ENCODE data around the gene ZNF443. TPM values are rescaled to one million over a fixed set of nuclear protein-coding genes. Genes with fewer than 3 reads are reported as not detected.
"Not testable (repeated sequence)": the region's sequence is repeated elsewhere in the genome, so short reads cannot be mapped to it uniquely, and the experiment has no call there.

Gene ZNF443
- total RNA-seq, 1 donor from 2014 or later, result 4.5 TPM

DNA sequence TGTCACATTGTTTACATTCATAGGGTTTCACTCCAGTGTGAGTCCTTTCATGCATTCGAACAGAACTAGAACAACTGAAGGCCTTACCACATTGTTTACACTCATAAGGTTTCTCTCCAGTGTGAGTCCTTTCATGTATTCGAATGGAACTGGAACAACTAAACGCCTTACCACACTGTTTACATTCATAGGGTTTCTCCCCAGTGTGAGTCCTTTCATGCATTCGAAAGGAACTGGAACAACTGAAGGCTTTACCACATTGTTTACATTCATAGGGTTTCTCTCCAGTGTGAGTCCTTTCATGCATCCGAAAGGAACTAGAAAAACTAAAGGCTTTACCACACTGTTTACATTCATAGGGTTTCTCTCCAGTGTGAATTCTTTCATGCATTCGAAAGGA is 23.3 kb upstream of the ZNF443 start:
- H3K4me3 Mint-ChIP-seq (ENCODE audit: low read depth); H3K4me1 Mint-ChIP-seq (ENCODE audit: low read depth); H3K27ac Mint-ChIP-seq; DNase-seq (ENCODE audit: low spot score); intact Hi-C loops (cut with micrococcal nuclease); H3K27me3 Mint-ChIP-seq (ENCODE audit: low read depth): not testable (repeated sequence)
- Mint-ChIP-seq H3K9me3 (peaks cover 65% of the 10 kb centered on the region), H3K36me3 (ENCODE audit: low read depth) (peaks cover 26% of the 10 kb centered on the region)

GRCh38 chr19:12453495-12453894 is 12.7 kb upstream of the ZNF443 start:
- no peak for DNase-seq (ENCODE audit: low spot score)
- Mint-ChIP-seq H3K27ac (no peak overlapping the region), H3K4me3 (ENCODE audit: low read depth) (no peak overlapping the region), H3K4me1 (ENCODE audit: low read depth) (no peaks in the 10 kb centered on the region), H3K27me3 (ENCODE audit: low read depth) (no peaks in the 10 kb centered on the region), H3K36me3 (ENCODE audit: low read depth) (no peaks in the 10 kb centered on the region), H3K9me3 (peaks cover 58% of the 10 kb centered on the region)
- intact Hi-C loops (cut with micrococcal nuclease), result no loop called here

- H3K9me3 Mint-ChIP-seq, result peaks cover 57% of the 10 kb centered on the region
- intact Hi-C loops (cut with micrococcal nuclease), result no loop called here
- no peak overlapping the region for H3K27ac Mint-ChIP-seq
- H3K27me3 Mint-ChIP-seq (ENCODE audit: low read depth), result no peaks in the 10 kb centered on the region
- no peak for DNase-seq (ENCODE audit: low spot score)
- no peaks in the 10 kb centered on the region for H3K4me1 Mint-ChIP-seq (ENCODE audit: low read depth)
- peaks cover 4% of the 10 kb centered on the region for H3K36me3 Mint-ChIP-seq (ENCODE audit: low read depth)
- H3K4me3 Mint-ChIP-seq (ENCODE audit: low read depth), result no peak overlapping the region
Measured at GRCh38 chr19:12450844-12451243, 10.0 kb upstream of the ZNF443 start.

DNA sequence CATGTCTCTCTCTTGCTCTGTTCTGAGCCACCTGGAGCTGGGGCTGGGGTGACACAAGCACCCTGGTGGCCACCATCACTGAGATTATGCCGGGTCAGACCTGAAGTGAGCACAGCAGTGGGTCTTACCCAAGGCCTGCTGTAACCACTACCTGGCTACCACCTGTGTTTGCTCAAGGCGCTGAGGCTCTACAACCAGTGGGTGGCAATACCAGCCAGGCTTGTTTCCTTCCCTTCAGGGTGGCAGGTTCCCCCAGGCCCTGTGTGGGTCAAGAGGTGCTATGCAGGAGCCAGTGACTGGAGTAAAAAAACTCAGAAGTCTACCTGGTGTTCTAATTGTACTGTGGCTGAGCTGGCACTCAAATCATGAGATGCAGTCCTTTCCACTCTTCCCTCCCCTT is 8.0 kb upstream of the ZNF443 start:
- H3K4me3 Mint-ChIP-seq (ENCODE audit: low read depth), result no peak overlapping the region
- DNase-seq (ENCODE audit: low spot score), result no peak
- no peaks in the 10 kb centered on the region for H3K4me1 Mint-ChIP-seq (ENCODE audit: low read depth)
- peaks cover 60% of the 10 kb centered on the region for H3K9me3 Mint-ChIP-seq
- intact Hi-C loops (cut with micrococcal nuclease), result no loop called here
- H3K27ac Mint-ChIP-seq, result no peak overlapping the region
- no peaks in the 10 kb centered on the region for H3K27me3 Mint-ChIP-seq (ENCODE audit: low read depth)
- H3K36me3 Mint-ChIP-seq (ENCODE audit: low read depth), result peaks cover 4% of the 10 kb centered on the region

GRCh38 chr19:12439686-12440540 is 908 bp downstream of the ZNF443 start:
- not testable (repeated sequence) for H3K4me1 Mint-ChIP-seq (ENCODE audit: low read depth); H3K27me3 Mint-ChIP-seq (ENCODE audit: low read depth)
- Mint-ChIP-seq H3K4me3 (ENCODE audit: low read depth) (peak overlapping the region; percentile 100), H3K36me3 (ENCODE audit: low read depth) (peaks cover 35% of the 10 kb centered on the region), H3K9me3 (peaks cover 47% of the 10 kb centered on the region), H3K27ac (peak overlapping the region; percentile 73)
- intact Hi-C loops (cut with micrococcal nuclease), result loop anchor here (2.0 to 5.0 kb wide), 5 partner anchors 38 to 145 kb away; partner anchors contain the start of genes ZNF44, ZNF563, ZNF564 and ZNF709
- DNase-seq (ENCODE audit: low spot score), result peak; percentile 20

DNA sequence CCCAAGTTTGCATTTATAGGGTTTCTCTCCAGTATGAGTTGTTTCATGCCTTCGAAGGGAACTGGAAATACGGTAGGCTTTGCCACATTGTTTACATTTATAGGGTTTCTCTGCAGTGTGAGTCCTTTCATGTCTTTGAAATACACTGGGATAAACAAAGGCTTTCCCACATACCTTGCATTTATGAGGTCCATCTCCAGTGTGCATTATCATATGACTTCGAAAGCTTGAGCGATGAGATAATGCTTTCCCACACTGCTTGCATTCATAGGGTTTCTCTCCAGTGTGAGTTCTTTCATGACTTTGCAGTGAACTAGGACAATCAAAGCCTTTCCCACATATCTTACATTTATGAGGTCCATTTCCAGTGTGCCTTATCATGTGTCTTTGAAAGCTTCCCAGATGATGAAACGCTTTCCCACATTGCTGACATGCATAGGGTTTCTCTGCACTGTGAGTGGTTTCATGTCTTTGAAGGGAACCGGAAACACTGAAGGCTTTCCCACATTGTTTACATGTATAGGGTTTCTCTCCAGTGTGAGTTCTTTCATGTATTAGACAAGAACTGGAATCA is 10.0 kb downstream of the ZNF443 start:
- H3K4me1 Mint-ChIP-seq (ENCODE audit: low read depth); DNase-seq (ENCODE audit: low spot score); H3K27me3 Mint-ChIP-seq (ENCODE audit: low read depth); H3K4me3 Mint-ChIP-seq (ENCODE audit: low read depth); intact Hi-C loops (cut with micrococcal nuclease); H3K27ac Mint-ChIP-seq: not testable (repeated sequence)
- H3K9me3 Mint-ChIP-seq, result peaks cover 66% of the 10 kb centered on the region
- peaks cover 78% of the 10 kb centered on the region for H3K36me3 Mint-ChIP-seq (ENCODE audit: low read depth)

DNA sequence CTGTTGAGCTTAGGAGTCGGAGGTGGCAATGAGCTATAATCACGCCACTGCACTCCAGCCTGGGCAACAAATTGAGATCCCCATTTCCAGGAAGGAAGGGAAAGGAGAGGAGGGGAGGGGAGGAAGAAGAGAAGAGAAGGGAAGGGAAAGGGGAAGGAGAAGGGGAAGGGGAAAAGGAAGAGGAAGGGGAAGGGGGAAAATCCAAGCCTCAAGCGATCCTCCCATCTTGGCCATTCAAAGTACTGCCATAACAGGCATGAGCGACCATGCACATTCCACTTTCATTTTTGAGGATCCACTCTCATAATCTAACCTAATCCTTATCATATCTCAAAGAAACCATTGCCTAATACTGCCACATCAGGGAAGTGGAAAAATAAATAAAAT is 14.9 kb downstream of the ZNF443 start:
- Mint-ChIP-seq H3K4me3 (ENCODE audit: low read depth) (no peak overlapping the region), H3K4me1 (ENCODE audit: low read depth) (no peaks in the 10 kb centered on the region), H3K27me3 (ENCODE audit: low read depth) (no peaks in the 10 kb centered on the region), H3K36me3 (ENCODE audit: low read depth) (peaks cover 54% of the 10 kb centered on the region), H3K9me3 (peaks cover 70% of the 10 kb centered on the region), H3K27ac (no peak overlapping the region)
- no peak for DNase-seq (ENCODE audit: low spot score)
- intact Hi-C loops (cut with micrococcal nuclease), result no loop called here

- no peaks in the 10 kb centered on the region for H3K27me3 Mint-ChIP-seq (ENCODE audit: low read depth)
- H3K9me3 Mint-ChIP-seq, result peaks cover 66% of the 10 kb centered on the region
Measured at GRCh38 chr19:12425236-12425887, 15.5 kb downstream of the ZNF443 start.

GRCh38 chr19:12417273-12417672 is 23.5 kb downstream of the ZNF443 start:
- H3K27ac Mint-ChIP-seq; H3K4me3 Mint-ChIP-seq (ENCODE audit: low read depth); H3K4me1 Mint-ChIP-seq (ENCODE audit: low read depth); DNase-seq (ENCODE audit: low spot score); H3K27me3 Mint-ChIP-seq (ENCODE audit: low read depth); intact Hi-C loops (cut with micrococcal nuclease): not testable (repeated sequence)
- Mint-ChIP-seq H3K9me3 (peaks cover 68% of the 10 kb centered on the region), H3K36me3 (ENCODE audit: low read depth) (peaks cover 27% of the 10 kb centered on the region)

More at GRCh38 chr19:12425236-12425887, 15.5 kb downstream of the ZNF443 start:
- Mint-ChIP-seq H3K36me3 (ENCODE audit: low read depth) (peaks cover 50% of the 10 kb centered on the region), H3K4me3 (ENCODE audit: low read depth) (no peak overlapping the region), H3K27ac (no peak overlapping the region), H3K4me1 (ENCODE audit: low read depth) (no peaks in the 10 kb centered on the region)
- no peak for DNase-seq (ENCODE audit: low spot score)
- intact Hi-C loops (cut with micrococcal nuclease), result no loop called here

DNA sequence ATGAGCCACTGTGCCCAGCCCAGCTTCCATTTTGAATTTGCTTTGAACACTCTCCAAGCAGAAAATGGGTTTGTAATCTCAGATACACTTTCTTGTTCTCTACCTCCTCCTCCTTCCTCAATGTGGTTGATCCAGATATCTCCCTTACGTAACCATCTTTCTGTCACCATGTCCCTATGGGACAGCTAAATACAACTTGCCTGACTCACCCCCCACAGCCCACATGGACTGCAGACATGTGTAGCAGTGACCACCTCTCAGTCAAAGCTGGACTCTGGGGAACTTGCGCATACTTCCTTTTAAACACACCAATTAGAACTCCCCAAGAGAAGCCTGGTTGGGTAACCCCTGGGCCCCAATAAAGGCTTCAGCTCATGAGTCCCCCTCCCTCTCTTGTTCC is 28.9 kb downstream of the ZNF443 start:
- Mint-ChIP-seq H3K9me3 (peaks cover 68% of the 10 kb centered on the region), H3K4me3 (ENCODE audit: low read depth) (no peak overlapping the region), H3K27me3 (ENCODE audit: low read depth) (no peaks in the 10 kb centered on the region), H3K36me3 (ENCODE audit: low read depth) (peaks cover 3% of the 10 kb centered on the region), H3K27ac (no peak overlapping the region), H3K4me1 (ENCODE audit: low read depth) (no peaks in the 10 kb centered on the region)
- intact Hi-C loops (cut with micrococcal nuclease), result no loop called here
- no peak for DNase-seq (ENCODE audit: low spot score)

- Mint-ChIP-seq H3K27me3 (ENCODE audit: low read depth) (no peaks in the 10 kb centered on the region), H3K4me1 (ENCODE audit: low read depth) (peaks cover 7% of the 10 kb centered on the region), H3K9me3 (peaks cover 53% of the 10 kb centered on the region), H3K36me3 (ENCODE audit: low read depth) (peaks cover 34% of the 10 kb centered on the region), H3K27ac (peak within 1 kb of the TSS; percentile 69), H3K4me3 (ENCODE audit: low read depth) (peak within 1 kb of the TSS; percentile 93)
- intact Hi-C loops (cut with micrococcal nuclease), result loop anchor here (5.0 kb wide), 2 partner anchors 41 to 69 kb away; partner anchors contain the start of genes ZNF443 and ZNF563
- peak; percentile 82 for DNase-seq (ENCODE audit: low spot score)
Measured at GRCh38 chr19:12400633-12401502, 40.0 kb downstream of the ZNF443 start, which contains the start of gene ZNF799. Gene ZNF799, minus strand, starts transcription at chr19:12401271. Its CDS starts 201 bp downstream, at chr19:12401070.

Measured in activated T-helper 2 cell treated with anti-CD3 and anti-CD28 coated beads, Interferon-gamma antibody, Interleukin-2, Interleukin-4, amounts not matched to agents 10 μg/mL and 5 μg/mL and 100 μg/mL, durations not matched to agents 14 hours and 24 hours and 36 hours (primary cell).